Type B pancreatic cell (in vitro differentiated cells): ENCODE results near the gene CFAP57. TPM values are rescaled to one million over a fixed set of nuclear protein-coding genes. Genes with fewer than 3 reads are reported as not detected.

Experiments
- DNase-seq: peaks from one replicate; pipeline ENCODE4 v3.0.0; 2021; ENCODE audit warnings: mixed read lengths; ENCODE audit not compliant: unreplicated experiment; ENCODE audit errors: extremely low spot score
- H3K27ac Mint-ChIP-seq: 2 replicates; pipeline ENCODE4 v1.8.0; 2021; ENCODE audit warnings: mild to moderate bottlenecking, mixed read lengths
- H3K27me3 Mint-ChIP-seq: 2 replicates; pipeline ENCODE4 v1.8.0; 2021; ENCODE audit warnings: mixed read lengths
- H3K36me3 Mint-ChIP-seq: 2 replicates; pipeline ENCODE4 v1.8.0; 2021; ENCODE audit warnings: mixed read lengths
- H3K4me1 Mint-ChIP-seq: one replicate; pipeline ENCODE4 v1.8.0; 2021; ENCODE audit warnings: mixed read lengths; ENCODE audit not compliant: unreplicated experiment
- H3K4me3 Mint-ChIP-seq: 2 replicates; pipeline ENCODE4 v1.8.0; 2021; ENCODE audit warnings: mild to moderate bottlenecking, mixed read lengths
- H3K9me3 Mint-ChIP-seq: 2 replicates; pipeline ENCODE4 v1.8.0; 2021; ENCODE audit warnings: mixed read lengths
- CTCF ChIP-seq: fragments of 200-600 bp; sonication (generic); conservative IDR thresholded peaks from 2 replicates; pipeline ENCODE4 v1.5.0; 2021; ENCODE audit warnings: antibody characterized with exemption, mild to moderate bottlenecking
- total RNA-seq: library from RNA; stranded (reverse); gene quantifications from 2 replicates; pipeline ENCODE4 v1.2.1, GENCODE V29; 2021; ENCODE audit warnings: low replicate concordance

CFAP57 gene
- total RNA-seq, 1 donor from 2014 or later = 1.8 TPM

GRCh38 chr1:43286115-43286514 is 114.0 kb downstream of the CFAP57 start:
- H3K27ac Mint-ChIP-seq = peak overlapping the region; percentile 80

GRCh38 chr1:43286533-43286932 is 114.4 kb downstream of the CFAP57 start:
- no peak for DNase-seq
- no peak for TF ChIP-seq CTCF
- H3K9me3 Mint-ChIP-seq = no peaks in the 10 kb centered on the region
- no peaks in the 10 kb centered on the region for H3K36me3 Mint-ChIP-seq
- peaks cover 12% of the 10 kb centered on the region for H3K4me1 Mint-ChIP-seq
- H3K27me3 Mint-ChIP-seq = peaks cover 3% of the 10 kb centered on the region
- H3K4me3 Mint-ChIP-seq = peak overlapping the region; percentile 94
- no peak overlapping the region for H3K27ac Mint-ChIP-seq

More at GRCh38 chr1:43286115-43286514, 114.0 kb downstream of the CFAP57 start:
- TF ChIP-seq CTCF = no peak
- Mint-ChIP-seq H3K4me3 (peak overlapping the region; percentile 94), H3K27me3 (peaks cover 3% of the 10 kb centered on the region), H3K4me1 (peaks cover 12% of the 10 kb centered on the region), H3K36me3 (no peaks in the 10 kb centered on the region), H3K9me3 (no peaks in the 10 kb centered on the region)
- no peak for DNase-seq

GRCh38 chr1:43288058-43288784 is 116.1 kb downstream of the CFAP57 start:
- peaks cover 12% of the 10 kb centered on the region for H3K4me1 Mint-ChIP-seq
- no peak overlapping the region for H3K27ac Mint-ChIP-seq
- H3K4me3 Mint-ChIP-seq = peak overlapping the region; percentile 3
- peaks cover 3% of the 10 kb centered on the region for H3K27me3 Mint-ChIP-seq
- H3K36me3 Mint-ChIP-seq = no peaks in the 10 kb centered on the region
- no peak for DNase-seq
- TF ChIP-seq CTCF = no peak
- H3K9me3 Mint-ChIP-seq = no peaks in the 10 kb centered on the region

- Mint-ChIP-seq H3K4me3 (no peak overlapping the region), H3K36me3 (no peaks in the 10 kb centered on the region), H3K9me3 (no peaks in the 10 kb centered on the region), H3K4me1 (peaks cover 12% of the 10 kb centered on the region), H3K27me3 (peaks cover 3% of the 10 kb centered on the region), H3K27ac (no peak overlapping the region)
- no peak for DNase-seq
- TF ChIP-seq CTCF = no peak
Measured at GRCh38 chr1:43288785-43289706, 116.9 kb downstream of the CFAP57 start.

GRCh38 chr1:43292216-43292615 is 120.1 kb downstream of the CFAP57 start:
- no peak for DNase-seq
- no peak for TF ChIP-seq CTCF
- Mint-ChIP-seq H3K27me3 (peaks cover 3% of the 10 kb centered on the region), H3K4me3 (no peak overlapping the region), H3K27ac (no peak overlapping the region), H3K36me3 (no peaks in the 10 kb centered on the region), H3K4me1 (peaks cover 8% of the 10 kb centered on the region), H3K9me3 (no peaks in the 10 kb centered on the region)
